HTR-8/SVneo (cell line): ENCODE data around the gene DPYSL3.

Experiments used
- DNase-seq: peaks from one replicate; pipeline ENCODE4 v3.0.0; 2011; ENCODE audit warnings: low spot score, mixed read lengths; ENCODE audit not compliant: insufficient read length
- FAIRE-seq: peaks from 2 replicates; lab custom pipeline; 2011; peaks lifted over from hg19 to GRCh38; lab: Jason Lieb, UNC

Gene DPYSL3

GRCh38 chr5:147517383-147517782, 7.5 kb upstream of the DPYSL3 start:
- DNase-seq, result no peak
- FAIRE-seq, result no peak

GRCh38 chr5:147515269-147515668, 5.4 kb upstream of the DPYSL3 start:
- DNase-seq (no peak), FAIRE-seq (no peak)

GRCh38 chr5:147512659-147513379, 3.0 kb upstream of the DPYSL3 start:
- no peak for DNase-seq

GRCh38 chr5:147510885-147511284, 1.0 kb upstream of the DPYSL3 start:
- FAIRE-seq (no peak), DNase-seq (no peak)

More at GRCh38 chr5:147512659-147513379, 3.0 kb upstream of the DPYSL3 start:
- peak; percentile 23 for FAIRE-seq

- FAIRE-seq, result no peak
- no peak for DNase-seq
Observed at GRCh38 chr5:147509041-147509709, 693 bp downstream of the DPYSL3 start.

GRCh38 chr5:147508711-147509040, 1.2 kb downstream of the DPYSL3 start:
- DNase-seq, result no peak
- FAIRE-seq, result no peak

GRCh38 chr5:147507480-147508126, 2.3 kb downstream of the DPYSL3 start:
- no peak for FAIRE-seq
- no peak for DNase-seq

GRCh38 chr5:147504535-147504934, 5.3 kb downstream of the DPYSL3 start:
- no peak for DNase-seq
- no peak for FAIRE-seq

- FAIRE-seq (no peak), DNase-seq (no peak)
Observed at GRCh38 chr5:147504011-147504410, 5.9 kb downstream of the DPYSL3 start.

- DNase-seq, result no peak
- FAIRE-seq, result no peak
Observed at GRCh38 chr5:147490989-147491388, 18.9 kb downstream of the DPYSL3 start.

GRCh38 chr5:147487031-147487750, 22.7 kb downstream of the DPYSL3 start:
- FAIRE-seq (no peak), DNase-seq (no peak)

- DNase-seq (no peak), FAIRE-seq (no peak)
Observed at GRCh38 chr5:147485814-147486213, 24.1 kb downstream of the DPYSL3 start.

- no peak for FAIRE-seq
- DNase-seq, result no peak
Observed at GRCh38 chr5:147485046-147485445, 24.8 kb downstream of the DPYSL3 start.

- FAIRE-seq (no peak), DNase-seq (no peak)
Observed at GRCh38 chr5:147484708-147485020, 25.2 kb downstream of the DPYSL3 start.

GRCh38 chr5:147483961-147484707, 25.7 kb downstream of the DPYSL3 start:
- DNase-seq (peak; percentile 23), FAIRE-seq (no peak)

GRCh38 chr5:147483188-147483790, 26.6 kb downstream of the DPYSL3 start:
- FAIRE-seq (no peak), DNase-seq (no peak)

GRCh38 chr5:147482706-147483180, 27.1 kb downstream of the DPYSL3 start:
- no peak for FAIRE-seq
- no peak for DNase-seq

- DNase-seq (no peak), FAIRE-seq (no peak)
Observed at GRCh38 chr5:147481874-147482705, 27.8 kb downstream of the DPYSL3 start.

GRCh38 chr5:147481376-147481775, 28.5 kb downstream of the DPYSL3 start:
- FAIRE-seq (no peak), DNase-seq (no peak)
